ACHN (cell line): ENCODE results near the gene RBMXL3.

Source experiments
- DNase-seq: peaks from one replicate; pipeline ENCODE4 v3.0.0-alpha.2; 2015
- in situ Hi-C: cut with HindIII; loops from 2 replicates; pipeline ENCODE4 v1.10.0; 2017; ENCODE audit warnings: low sequenced_read_pairs, low pct_ligation_motif_present, low pct_unique_long_range_greater_than_20kb

RBMXL3 gene

GRCh38 chrX:115229337-115230003, 40.3 kb downstream of the RBMXL3 start:
- no peak for DNase-seq
- in situ Hi-C loops: no loop called here

GRCh38 chrX:115232933-115233496, 43.8 kb downstream of the RBMXL3 start:
- in situ Hi-C loops: no loop called here
- DNase-seq: no peak

GRCh38 chrX:115233497-115234455, 44.6 kb downstream of the RBMXL3 start, which contains the start of gene LRCH2:
LRCH2 (minus strand) TSS chrX:115234096; CDS start chrX:115234041, 55 bp downstream.
- in situ Hi-C loops: no loop called here
- no peak for DNase-seq

- in situ Hi-C loops: no loop called here
Measured at GRCh38 chrX:115234461-115234860, 45.3 kb downstream of the RBMXL3 start.

GRCh38 chrX:115236560-115236959, 47.4 kb downstream of the RBMXL3 start:
- in situ Hi-C loops: no loop called here
- no peak for DNase-seq

More at GRCh38 chrX:115234461-115234860, 45.3 kb downstream of the RBMXL3 start:
- DNase-seq: no peak

- DNase-seq: no peak
- in situ Hi-C loops: no loop called here
Measured at GRCh38 chrX:115237056-115237455, 47.8 kb downstream of the RBMXL3 start.
